GM21529 (cell line): ENCODE results near the gene RGS3.

Source experiments
- ATAC-seq: cut with Tn5 transposase; IDR thresholded peaks from one replicate; pipeline ENCODE4 v1.9.1; 2021; ENCODE audit not compliant: unreplicated experiment

The RGS3 gene

GRCh38 chr9:113616116-113616515 lies 152.6 kb downstream of the RGS3 start:
- ATAC-seq = no peak

DNA sequence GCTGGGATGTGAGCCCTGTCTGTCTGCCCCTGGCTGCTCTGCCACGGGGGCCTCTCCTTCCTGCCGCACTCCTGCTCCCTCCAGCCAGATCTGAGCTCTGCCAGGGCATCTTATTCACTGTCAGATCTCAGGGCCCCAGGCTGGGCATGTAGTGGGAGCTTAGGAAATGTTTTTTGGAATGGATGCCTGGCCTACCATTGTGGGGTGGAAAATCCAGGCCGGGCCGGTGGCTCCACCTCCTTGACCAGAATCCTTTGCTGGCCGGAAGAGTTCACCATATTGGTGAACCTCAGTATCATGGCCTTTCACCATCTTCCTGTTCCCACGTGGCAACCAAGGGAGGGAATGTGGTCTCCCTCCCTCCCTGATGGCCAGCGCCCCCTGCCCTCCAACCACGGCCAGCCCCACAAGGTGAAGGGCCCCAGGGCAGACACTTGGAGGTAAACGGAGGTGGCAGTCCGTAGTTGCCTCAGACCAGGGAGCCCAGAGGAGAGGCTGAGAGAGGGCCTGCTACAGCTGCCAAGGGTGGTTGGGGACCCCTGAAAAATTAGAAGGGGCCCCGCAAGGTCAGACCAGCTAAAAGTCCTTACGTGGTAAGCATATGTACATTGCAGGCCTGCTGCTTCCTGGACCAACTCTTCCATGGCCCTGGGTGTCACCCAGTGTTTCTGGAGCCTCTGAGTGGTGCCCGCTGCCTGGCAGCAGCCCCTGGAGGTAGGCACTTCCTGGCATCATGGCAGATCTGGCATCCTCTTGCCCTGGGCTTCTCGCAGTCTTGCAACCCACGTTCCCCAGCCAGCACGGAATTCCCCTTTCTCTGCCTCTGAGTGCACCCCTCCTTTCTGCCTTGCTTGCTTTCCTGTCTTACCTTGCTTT lies 153.3 kb downstream of the RGS3 start:
- ATAC-seq = no peak

GRCh38 chr9:113617550-113617949 lies 154.0 kb downstream of the RGS3 start:
- ATAC-seq = no peak

DNA sequence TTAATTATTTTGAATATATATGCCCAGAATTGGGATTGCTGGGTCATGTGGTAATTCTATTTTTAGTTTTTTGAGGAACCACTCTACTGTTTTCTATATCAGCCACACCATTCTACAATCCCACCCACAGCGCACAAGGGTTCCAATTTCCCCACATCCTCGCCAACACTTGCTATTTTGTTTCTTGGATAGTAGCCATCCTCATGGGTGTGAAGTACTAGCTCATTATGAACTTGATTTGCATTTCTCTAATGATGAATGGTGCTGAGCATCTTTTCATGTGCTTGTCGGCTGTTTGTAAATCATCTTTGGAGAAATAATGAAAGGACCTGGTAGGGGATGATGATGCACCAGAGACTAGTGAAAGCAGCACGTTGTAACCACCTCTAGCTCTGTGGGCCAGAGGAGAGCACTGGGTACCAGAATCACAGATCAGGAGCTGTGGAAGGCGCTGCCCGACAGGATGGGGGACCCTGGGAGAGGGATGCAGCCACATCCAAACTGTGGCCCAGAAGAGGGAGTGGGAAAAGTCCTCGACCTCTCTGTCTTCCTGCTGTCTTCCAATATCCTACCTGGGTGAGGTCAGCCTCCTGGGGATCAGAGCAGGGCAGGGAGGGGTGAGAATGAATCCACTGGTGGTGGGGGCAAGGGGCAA lies 155.4 kb downstream of the RGS3 start:
- no peak for ATAC-seq

GRCh38 chr9:113619491-113620376 lies 156.2 kb downstream of the RGS3 start:
- ATAC-seq = no peak

GRCh38 chr9:113620377-113621161 lies 157.0 kb downstream of the RGS3 start:
- no peak for ATAC-seq

- no peak for ATAC-seq
Measured at GRCh38 chr9:113621309-113621791, 157.8 kb downstream of the RGS3 start.

DNA sequence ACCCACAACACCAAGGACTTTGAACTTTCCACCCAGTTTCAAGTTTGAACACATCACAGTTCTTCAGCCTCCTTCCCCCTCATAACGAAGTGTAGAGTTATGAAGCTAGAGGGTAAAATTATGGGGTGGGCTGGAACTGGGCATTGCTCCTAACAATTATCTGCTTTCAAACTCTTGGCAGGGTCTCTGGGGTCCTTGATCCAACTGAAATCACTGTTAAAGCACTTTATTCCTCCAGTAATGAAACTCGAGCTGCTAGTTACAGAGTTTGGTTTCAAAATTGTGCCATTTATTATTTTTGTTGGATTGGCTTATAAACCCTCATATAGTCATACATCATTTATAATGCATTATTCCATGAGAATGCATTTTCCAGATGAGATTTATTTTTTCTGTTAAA lies 158.5 kb downstream of the RGS3 start:
- ATAC-seq = no peak

DNA sequence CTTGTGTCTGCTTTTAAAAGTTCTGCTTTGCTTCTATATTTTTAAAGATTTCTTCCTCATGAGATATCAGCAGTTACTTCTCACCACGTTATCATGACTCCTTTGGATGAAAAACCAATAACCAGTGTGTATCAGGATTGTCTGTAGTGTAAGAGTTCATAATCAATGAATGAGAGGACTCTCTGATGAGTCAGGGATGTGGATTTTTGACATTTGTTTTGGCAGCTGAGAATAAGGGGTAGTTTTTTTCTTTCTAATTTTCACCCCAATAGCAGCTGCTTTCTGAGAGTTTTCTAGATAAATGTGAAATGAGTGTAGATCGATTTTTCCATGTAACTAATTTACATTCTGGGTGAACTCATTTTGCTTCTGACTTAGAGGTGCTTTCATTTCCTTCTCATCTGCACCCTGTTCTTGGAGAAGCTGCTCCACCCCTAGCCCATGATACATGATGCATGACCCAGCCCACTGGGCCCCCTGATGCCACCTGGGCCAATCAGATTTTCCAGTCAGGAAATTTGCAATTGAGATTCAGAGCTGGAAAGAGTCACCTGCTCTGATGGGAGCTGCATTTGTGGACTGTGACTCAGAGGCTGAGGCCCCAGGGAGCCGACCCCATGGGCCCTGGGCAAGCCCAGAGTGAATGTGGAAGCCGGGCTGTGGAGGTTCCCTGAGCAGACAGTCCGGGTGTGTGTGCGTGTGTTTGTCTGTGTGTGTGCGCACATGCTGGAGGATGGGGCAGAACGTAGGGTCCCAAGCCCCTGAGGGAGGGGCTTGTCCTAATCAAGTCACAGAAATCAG lies 159.3 kb downstream of the RGS3 start:
- ATAC-seq = peak; percentile 89

DNA sequence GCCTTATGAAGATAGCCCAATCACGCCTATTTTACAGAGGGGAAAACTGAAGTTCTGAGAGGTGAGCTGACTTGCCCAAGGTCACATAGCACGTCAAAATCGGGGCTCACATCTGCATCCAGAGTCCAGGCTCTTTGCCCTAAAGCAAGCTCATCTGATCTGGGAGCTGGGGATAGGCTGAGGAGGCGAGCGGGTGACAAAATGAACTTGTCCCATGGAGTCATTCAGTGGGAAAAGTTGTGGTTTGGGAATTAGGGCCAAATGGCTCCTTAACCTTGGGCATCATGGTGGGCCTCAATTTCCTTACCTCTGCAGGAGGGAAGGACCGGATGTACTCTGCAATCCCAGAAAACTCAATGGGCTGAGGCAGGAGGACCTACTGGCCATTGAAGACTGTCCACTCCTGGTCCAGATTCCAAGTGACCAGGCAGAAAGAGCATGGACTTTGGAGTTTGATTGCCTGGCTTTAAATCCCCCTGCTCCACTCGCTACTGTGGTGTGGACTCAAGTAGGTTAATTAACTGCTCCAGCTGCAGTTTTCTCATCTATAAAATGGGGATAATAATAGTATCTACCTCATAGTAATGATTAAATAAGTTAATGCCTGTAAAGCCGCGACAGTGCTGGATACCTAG lies 160.4 kb downstream of the RGS3 start:
- ATAC-seq = no peak

DNA sequence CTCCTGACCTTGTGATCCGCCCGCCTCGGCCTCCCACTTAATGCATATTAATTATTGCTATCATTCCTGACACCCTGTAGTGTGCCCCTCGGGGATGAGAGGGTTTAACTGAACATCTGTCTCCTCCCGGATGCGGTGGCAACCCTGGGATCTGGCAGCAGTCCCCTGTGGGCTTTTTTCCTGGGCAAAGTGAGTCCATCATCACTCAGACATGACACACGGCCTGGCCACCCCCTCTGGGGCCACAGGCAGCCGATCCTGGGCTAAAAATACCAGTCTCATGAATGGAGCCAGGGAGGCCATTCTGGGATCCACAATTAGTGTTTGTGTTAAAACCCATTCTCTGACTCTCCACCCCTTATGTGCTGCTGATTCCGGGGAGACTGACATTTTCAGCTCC lies 161.2 kb downstream of the RGS3 start:
- no peak for ATAC-seq

DNA sequence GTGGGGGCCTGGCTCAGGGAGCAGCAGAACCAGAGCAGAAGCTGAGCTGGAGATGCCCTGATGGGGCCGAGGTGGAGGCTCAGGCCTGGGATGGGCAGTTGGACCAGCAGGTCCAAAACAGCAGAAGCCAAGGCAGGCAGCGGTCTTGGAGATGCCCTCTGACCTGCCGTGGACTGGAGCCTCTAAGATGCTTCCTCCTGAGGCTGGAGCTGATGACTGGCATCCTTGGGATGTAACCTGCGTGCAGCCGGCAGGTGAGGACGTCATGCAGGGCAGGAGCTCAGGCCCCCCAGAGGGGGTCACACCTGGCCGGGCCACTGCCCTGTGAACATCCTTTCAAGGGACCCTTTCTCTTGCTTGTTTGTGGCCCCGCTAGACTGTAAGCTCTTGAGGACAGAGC lies 162.0 kb downstream of the RGS3 start:
- no peak for ATAC-seq

GRCh38 chr9:113626735-113627495 lies 163.4 kb downstream of the RGS3 start:
- no peak for ATAC-seq

DNA sequence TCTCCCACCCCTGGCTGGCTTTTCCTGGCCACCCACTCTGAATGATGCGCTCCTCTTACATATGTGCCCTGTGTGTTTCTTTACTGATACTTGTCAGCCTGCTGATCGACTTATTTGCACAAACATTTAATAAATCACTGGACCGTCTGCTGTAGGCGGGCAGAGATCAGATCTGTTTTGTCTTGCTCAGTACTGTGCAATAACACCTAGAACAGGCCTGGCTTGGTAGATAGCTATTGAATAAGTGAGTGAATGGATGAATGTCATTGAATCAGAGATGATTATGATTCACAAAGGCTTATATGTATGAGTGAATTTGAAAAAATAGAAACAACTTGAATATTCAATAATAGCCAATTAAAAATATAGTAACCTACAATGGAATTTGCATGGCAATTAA lies 165.1 kb downstream of the RGS3 start:
- no peak for ATAC-seq

- ATAC-seq = no peak
Measured at GRCh38 chr9:113630386-113631136, 167.0 kb downstream of the RGS3 start.

DNA sequence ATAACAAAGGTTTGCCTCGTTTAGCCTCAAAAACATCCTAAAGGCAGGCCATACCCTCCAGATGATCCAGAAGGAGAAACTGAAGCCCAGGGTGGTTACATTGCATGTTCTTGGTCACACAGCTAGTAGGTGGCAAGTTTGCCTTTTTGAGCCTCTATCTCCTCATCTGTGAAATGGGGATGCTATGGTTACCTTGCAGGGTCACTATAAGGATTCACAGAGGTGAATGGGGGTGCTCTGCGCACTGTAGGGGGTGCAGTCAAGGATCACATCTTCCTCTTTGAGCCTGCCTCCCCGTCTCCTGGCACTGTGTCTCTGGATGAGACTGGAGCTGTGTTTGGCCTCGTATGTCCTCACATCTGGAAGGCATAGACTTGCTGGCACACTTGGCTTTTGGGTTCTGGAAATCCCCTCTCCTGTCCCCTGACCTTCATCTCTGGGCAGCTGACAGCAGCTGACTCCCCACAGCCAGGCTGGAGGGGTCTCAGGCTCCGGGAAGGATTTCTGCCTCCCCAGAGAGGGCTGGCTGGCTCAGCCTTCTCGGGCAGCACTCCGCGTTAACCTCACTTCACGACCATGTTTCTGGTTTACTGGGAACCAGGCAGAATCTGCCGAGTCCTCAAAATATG lies 167.7 kb downstream of the RGS3 start:
- ATAC-seq = no peak
